Right lobe of liver (tissue), 6 donors: ENCODE measurements around the gene EIF2B4. TPM values are rescaled to one million over a fixed set of nuclear protein-coding genes. Genes with fewer than 3 reads are reported as not detected.
"Not testable (repeated sequence)": the region's sequence is repeated elsewhere in the genome, so short reads cannot be mapped to it uniquely, and the experiment has no call there.

Experiments used
- ATAC-seq, 4 donors: fragments of 200-7000 bp; cut with Tn5 transposase; one replicate each; pipeline ENCODE4 v1.9.1; 2020; ENCODE audit warnings: mild to moderate bottlenecking in 4 of 4, moderate library complexity in 4 of 4
- DNase-seq, 3 donors: peaks; one replicate each; pipeline ENCODE4 v3.0.0-alpha.2; 2020
- H3K27ac ChIP-seq, 3 donors: fragments of 200-600 bp; one replicate each; pipeline ENCODE4 v1.8.0; 2022
- H3K27me3 ChIP-seq, 2 donors: fragments of 200-600 bp; one replicate each; pipeline ENCODE4 v1.8.0; 2022
- H3K36me3 ChIP-seq, 4 donors: fragments of 200-600 bp; sonication (generic) in 1 of 4; one replicate each; pipeline versions ENCODE4 v1.5.1 to v1.8.0; 2017 to 2022; ENCODE audit warnings: control low read depth in 1 of 4
- H3K4me1 ChIP-seq, 4 donors: fragments of 200-600 bp; sonication (generic) in 1 of 4; one replicate each; pipeline versions ENCODE4 v1.5.1 to v1.8.0; 2017 to 2022; ENCODE audit warnings: control low read depth in 1 of 4
- H3K4me3 ChIP-seq, 3 donors: fragments of 200-600 bp; one replicate each; pipeline ENCODE4 v1.8.0; 2022
- H3K9me3 ChIP-seq, 4 donors: fragments of 200-600 bp; sonication (generic) in 1 of 4; one replicate each; pipeline versions ENCODE4 v1.5.1 to v1.8.0; 2017 to 2022; ENCODE audit warnings: control low read depth in 1 of 4
- POLR2A ChIP-seq: fragments of 450-650 bp; IDR thresholded peaks from one replicate; pipeline ENCODE4 v1.6.1; 2017; ENCODE audit warnings: antibody characterized with exemption, mild to moderate bottlenecking
- WGBS: methylation state at CpG from one replicate; pipeline ENCODE4 v1.1.6; 2018; ENCODE audit warnings: low coverage, low lambda C conversion rate; ENCODE audit not compliant: insufficient coverage; ENCODE audit errors: missing lambda C conversion rate; 5-methylcytosine and 5-hydroxymethylcytosine counted together
- intact Hi-C, 2 donors: fragments of 100-400 bp; cut with DNase I; formaldehyde crosslinking; loops; one replicate each; pipeline versions ENCODE4 v1.11.2 to v1.14.1; 2022
- total RNA-seq, 6 experiments: library from RNA; depleted of rRNA in 2 of 6; stranded (reverse); fragments of >200 nt in 2 of 6; fragmentation: NEBNext Ultra II Directional in 3 of 6; extraction: Animal tissue kit (Norgen Biotek cat#: 25700) in 3 of 6; gene quantifications; one replicate each; pipeline versions ENCODE4 v1.1.0 to v1.2.4, GENCODE V29; 2016 to 2023
- TF ChIP-seq, protein P1 (sequence below), 4 donors: fragments of 200-600 bp in 3 of 4; fragments of 450-650 bp in 1 of 4; IDR thresholded peaks; one replicate each; pipeline versions ENCODE4 v1.5.1 to v1.8.0; 2016 to 2022; ENCODE audit warnings: antibody characterized with exemption in 4 of 4, mild to moderate bottlenecking in 2 of 4
- donor health status: DM: no; HTN: yes; CAD: no.
- donor health status: DM: no; HTN: no; CAD: no.
- donor health status: DM: no; HTN: no; CAD: no.
- donor health status: DM: no; HTN: yes; CAD: no.
- donor health status: DM: no; HTN: yes; CAD: no.

The EIF2B4 gene
- total RNA-seq, 6 experiments from 2014 or later: 17.6 to 25.0 (median 20.9) TPM

- 0% methylated on average over 11 of the region's 12 CpGs for WGBS
- peak overlapping the region; percentile 75 to 88 (median 79) for H3K27ac ChIP-seq
- peaks cover 0 to 36% (median 3%) of the 10 kb centered on the region in 4 donors for H3K4me1 ChIP-seq
- ATAC-seq: peak; percentile 38 to 56 (median 52)
- no peaks in the 10 kb centered on the region for H3K27me3 ChIP-seq
- DNase-seq: peak; percentile 66 to 75 (median 71)
- no peak for TF ChIP-seq POLR2A
- TF ChIP-seq, protein P1, sequence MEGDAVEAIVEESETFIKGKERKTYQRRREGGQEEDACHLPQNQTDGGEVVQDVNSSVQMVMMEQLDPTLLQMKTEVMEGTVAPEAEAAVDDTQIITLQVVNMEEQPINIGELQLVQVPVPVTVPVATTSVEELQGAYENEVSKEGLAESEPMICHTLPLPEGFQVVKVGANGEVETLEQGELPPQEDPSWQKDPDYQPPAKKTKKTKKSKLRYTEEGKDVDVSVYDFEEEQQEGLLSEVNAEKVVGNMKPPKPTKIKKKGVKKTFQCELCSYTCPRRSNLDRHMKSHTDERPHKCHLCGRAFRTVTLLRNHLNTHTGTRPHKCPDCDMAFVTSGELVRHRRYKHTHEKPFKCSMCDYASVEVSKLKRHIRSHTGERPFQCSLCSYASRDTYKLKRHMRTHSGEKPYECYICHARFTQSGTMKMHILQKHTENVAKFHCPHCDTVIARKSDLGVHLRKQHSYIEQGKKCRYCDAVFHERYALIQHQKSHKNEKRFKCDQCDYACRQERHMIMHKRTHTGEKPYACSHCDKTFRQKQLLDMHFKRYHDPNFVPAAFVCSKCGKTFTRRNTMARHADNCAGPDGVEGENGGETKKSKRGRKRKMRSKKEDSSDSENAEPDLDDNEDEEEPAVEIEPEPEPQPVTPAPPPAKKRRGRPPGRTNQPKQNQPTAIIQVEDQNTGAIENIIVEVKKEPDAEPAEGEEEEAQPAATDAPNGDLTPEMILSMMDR (IDR thresholded peaks at IDR 0.05): no peak
- H3K36me3 ChIP-seq: no peaks in the 10 kb centered on the region
- no peaks in the 10 kb centered on the region for H3K9me3 ChIP-seq
- peak overlapping the region; percentile 91 to 96 (median 93) for H3K4me3 ChIP-seq
- intact Hi-C loops: loop anchor here in 1 of 2 donors (2.0 kb wide), 1 partner anchor 15 kb away; the partner anchor contains the start of genes EIF2B4 and SNX17
These were observed 14.1 kb downstream of the EIF2B4 start for GRCh38 chr2:27356056-27356381.

GRCh38 chr2:27354597-27354927 lies 15.6 kb downstream of the EIF2B4 start:
- DNase-seq (no peak), ATAC-seq (no peak)
- intact Hi-C loops: no loop called here
- H3K4me3 ChIP-seq: no peak overlapping the region
- H3K4me1 ChIP-seq: peaks cover 0 to 36% (median 3%) of the 10 kb centered on the region in 4 donors
- H3K9me3 ChIP-seq: no peaks in the 10 kb centered on the region
- H3K27ac ChIP-seq: no peak overlapping the region
- TF ChIP-seq, protein P1 (IDR thresholded peaks at IDR 0.05): no peak
- no peak for TF ChIP-seq POLR2A
- 92% methylated on average over 2 of the region's 7 CpGs for WGBS
- H3K36me3 ChIP-seq: peaks cover 0 to 5% (median 0%) of the 10 kb centered on the region in 4 donors
- no peaks in the 10 kb centered on the region for H3K27me3 ChIP-seq

- no peak overlapping the region for H3K27ac ChIP-seq
- no peak for ATAC-seq
- no peak for TF ChIP-seq POLR2A
- TF ChIP-seq, protein P1 (IDR thresholded peaks at IDR 0.05): no peak
- H3K4me3 ChIP-seq: no peak overlapping the region
- intact Hi-C loops: no loop called here
- H3K4me1 ChIP-seq: peaks cover 0 to 36% (median 3%) of the 10 kb centered on the region in 4 donors
- 70% methylated on average over 6 of the region's 7 CpGs for WGBS
- no peak for DNase-seq
- H3K27me3 ChIP-seq: no peaks in the 10 kb centered on the region
- H3K36me3 ChIP-seq: peaks cover 0 to 5% (median 0%) of the 10 kb centered on the region in 4 donors
- H3K9me3 ChIP-seq: no peaks in the 10 kb centered on the region
These were observed 16.2 kb downstream of the EIF2B4 start for GRCh38 chr2:27353762-27354596.

GRCh38 chr2:27353386-27353761 lies 16.8 kb downstream of the EIF2B4 start:
- WGBS: 100% methylated on average over 5 of the region's 5 CpGs
- H3K27me3 ChIP-seq, H3K27ac ChIP-seq, DNase-seq, ATAC-seq, H3K36me3 ChIP-seq, intact Hi-C loops, H3K9me3 ChIP-seq, H3K4me3 ChIP-seq: not testable (repeated sequence)
- peaks cover 0 to 36% (median 3%) of the 10 kb centered on the region in 4 donors for H3K4me1 ChIP-seq

GRCh38 chr2:27351802-27352598 lies 18.1 kb downstream of the EIF2B4 start:
- H3K36me3 ChIP-seq: peaks cover 0 to 5% (median 0%) of the 10 kb centered on the region in 4 donors
- H3K9me3 ChIP-seq: no peaks in the 10 kb centered on the region
- no peaks in the 10 kb centered on the region for H3K27me3 ChIP-seq
- intact Hi-C loops: no loop called here
- H3K27ac ChIP-seq: no peak overlapping the region
- H3K4me1 ChIP-seq: peaks cover 0 to 26% (median 3%) of the 10 kb centered on the region in 4 donors
- no peak overlapping the region for H3K4me3 ChIP-seq
- DNase-seq (no peak), ATAC-seq (no peak)
- TF ChIP-seq, protein P1 (IDR thresholded peaks at IDR 0.05): no peak
- no peak for TF ChIP-seq POLR2A
- WGBS: 86% methylated on average over 6 of the region's 6 CpGs
